HS-5 (cell line): ENCODE measurements around the gene PKD2L1.
"Not testable (repeated sequence)": the region's sequence is repeated elsewhere in the genome, so short reads cannot be mapped to it uniquely, and the experiment has no call there.

Source experiments
- DNase-seq: peaks from one replicate; pipeline ENCODE4 v3.0.0-alpha.2; 2012; ENCODE audit warnings: low read depth

PKD2L1 gene

DNA sequence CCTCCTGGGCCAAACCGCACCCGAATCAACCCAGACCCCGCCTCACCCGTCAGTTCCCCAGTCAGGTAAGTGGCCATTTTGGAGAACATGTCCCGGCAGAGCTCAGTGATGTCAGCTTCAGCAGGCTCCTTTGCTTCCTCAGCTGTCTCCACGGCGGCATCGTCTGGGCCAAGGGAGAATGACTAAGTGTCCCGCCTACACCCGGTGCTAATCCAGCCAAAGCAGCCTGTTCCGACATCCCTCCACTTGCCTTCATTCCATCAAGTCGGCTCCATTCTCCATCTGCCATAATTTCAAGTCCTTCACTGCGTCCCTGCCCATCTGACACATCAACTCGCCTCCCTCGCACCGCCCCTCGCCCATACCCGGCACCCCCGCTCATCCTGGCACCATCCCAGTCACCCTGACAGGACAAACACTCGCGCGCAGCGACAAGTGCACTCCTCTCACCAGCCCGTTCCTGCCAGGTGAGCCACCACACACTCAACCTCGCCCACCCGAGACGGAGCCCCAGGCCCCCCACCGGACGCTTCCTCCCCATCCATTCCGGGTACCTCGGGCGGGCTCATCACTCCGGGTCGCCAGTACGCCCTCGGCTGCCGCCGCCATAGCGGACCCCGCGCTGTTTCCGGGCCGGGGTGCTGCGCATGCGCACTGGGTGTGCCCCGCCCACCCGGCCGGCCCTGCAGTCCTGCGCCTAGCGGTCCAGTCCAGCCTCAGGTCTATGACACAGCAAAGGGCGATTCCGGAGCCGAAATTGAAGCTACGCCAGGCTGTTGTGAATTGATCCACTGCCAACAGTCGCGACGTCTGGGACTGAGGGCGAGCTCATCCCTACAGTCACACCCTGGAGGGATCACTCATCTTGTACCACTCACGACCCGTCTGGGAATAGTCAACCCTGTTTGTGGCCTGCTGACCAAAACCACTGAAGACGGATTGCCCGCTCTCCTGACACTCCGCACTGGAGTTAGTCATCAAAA is 43.7 kb downstream of the PKD2L1 start, which contains the start of gene BLOC1S2:
BLOC1S2 (minus strand) TSS at position 630 of the 983 bp plus-strand sequence; CDS start at position 609, 21 bp downstream.
- DNase-seq: peak; percentile 65

DNA sequence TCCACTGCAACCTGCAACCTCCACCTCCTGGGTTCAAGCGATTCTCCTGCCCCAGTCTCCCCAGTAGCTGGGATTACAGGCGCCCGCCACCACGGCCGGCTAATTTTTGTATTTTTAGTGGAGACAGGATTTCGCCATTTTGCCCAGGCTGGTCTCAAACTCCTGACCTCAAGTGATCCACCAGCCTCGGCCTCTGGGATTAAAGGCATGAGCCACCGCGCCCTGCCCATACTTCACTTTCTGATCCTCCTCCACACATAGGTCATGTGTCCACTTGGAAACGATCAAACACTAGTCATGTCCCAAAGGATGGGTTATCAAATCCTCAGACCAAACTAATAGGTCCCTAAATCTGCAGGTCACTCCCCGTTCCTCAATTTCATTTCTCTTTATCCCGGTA is 44.7 kb downstream of the PKD2L1 start:
- DNase-seq: not testable (repeated sequence)

DNA sequence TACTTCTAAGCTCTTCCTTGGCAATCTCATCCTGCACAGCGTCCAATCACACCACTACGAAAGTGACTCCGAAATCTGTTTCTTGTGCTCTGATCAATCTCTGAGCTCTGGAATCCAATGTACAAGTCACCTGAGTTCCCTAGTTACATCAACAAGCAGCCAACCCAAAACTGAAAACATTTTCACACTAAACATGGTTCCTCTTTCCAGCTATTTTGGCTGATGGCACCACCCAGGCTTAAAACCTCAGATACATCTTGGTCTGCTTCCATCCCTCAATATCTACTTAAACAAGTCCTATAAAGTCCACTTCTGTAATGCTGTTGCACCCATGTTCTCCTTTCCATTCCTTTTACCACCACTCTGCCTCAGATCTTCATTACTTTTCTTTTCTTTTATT is 47.1 kb downstream of the PKD2L1 start:
- no peak for DNase-seq

DNA sequence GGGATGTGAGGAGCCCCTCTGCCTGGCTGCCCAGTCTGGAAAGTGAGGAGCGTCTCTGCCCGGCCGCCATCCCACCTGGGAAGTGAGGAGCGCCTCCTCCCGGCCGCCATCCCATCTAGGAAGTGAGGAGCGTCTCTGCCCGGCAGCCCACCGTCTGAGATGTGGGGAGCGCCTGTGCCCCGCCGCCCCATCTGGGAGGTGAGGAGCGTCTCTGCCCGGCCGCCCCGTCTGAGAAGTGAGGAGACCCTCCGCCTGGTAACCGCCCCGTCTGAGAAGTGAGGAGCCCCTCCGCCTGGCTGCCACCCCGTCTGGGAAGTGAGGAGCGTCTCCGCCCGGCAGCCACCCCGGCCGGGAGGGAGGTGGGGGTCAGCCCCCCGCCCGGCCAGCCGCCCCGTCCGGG is 53.1 kb downstream of the PKD2L1 start:
- DNase-seq: not testable (repeated sequence)

GRCh38 chr10:100267239-100268104 is 62.6 kb downstream of the PKD2L1 start, which contains the start of gene CWF19L1:
Gene CWF19L1, minus strand, starts transcription at chr10:100267638. Its CDS starts 45 bp downstream, at chr10:100267593.
- DNase-seq: peak; percentile 58

GRCh38 chr10:100265821-100266485 is 64.1 kb downstream of the PKD2L1 start:
- no peak for DNase-seq

- DNase-seq: no peak
Measured at GRCh38 chr10:100254191-100254590, 75.8 kb downstream of the PKD2L1 start.

GRCh38 chr10:100253041-100253440 is 77.0 kb downstream of the PKD2L1 start:
- DNase-seq: no peak

DNA sequence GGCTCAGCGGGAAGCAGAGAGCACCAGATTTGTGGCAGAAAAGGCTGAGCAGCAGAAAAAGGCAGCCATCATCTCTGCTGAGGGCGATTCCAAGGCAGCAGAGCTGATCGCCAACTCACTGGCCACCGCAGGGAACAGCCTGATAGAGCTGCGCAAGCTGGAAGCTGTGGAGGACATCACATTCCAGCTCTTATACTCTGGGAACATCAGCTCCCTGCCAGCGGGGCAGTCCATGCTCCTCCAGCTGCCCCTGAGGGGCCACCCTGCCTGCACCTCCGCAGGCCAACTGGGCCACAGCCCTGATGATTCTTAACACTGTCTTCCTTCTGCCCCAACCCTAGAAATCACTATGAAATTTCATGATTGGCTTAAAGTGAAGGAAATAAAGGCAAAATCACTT is 81.2 kb downstream of the PKD2L1 start:
- DNase-seq: no peak

DNA sequence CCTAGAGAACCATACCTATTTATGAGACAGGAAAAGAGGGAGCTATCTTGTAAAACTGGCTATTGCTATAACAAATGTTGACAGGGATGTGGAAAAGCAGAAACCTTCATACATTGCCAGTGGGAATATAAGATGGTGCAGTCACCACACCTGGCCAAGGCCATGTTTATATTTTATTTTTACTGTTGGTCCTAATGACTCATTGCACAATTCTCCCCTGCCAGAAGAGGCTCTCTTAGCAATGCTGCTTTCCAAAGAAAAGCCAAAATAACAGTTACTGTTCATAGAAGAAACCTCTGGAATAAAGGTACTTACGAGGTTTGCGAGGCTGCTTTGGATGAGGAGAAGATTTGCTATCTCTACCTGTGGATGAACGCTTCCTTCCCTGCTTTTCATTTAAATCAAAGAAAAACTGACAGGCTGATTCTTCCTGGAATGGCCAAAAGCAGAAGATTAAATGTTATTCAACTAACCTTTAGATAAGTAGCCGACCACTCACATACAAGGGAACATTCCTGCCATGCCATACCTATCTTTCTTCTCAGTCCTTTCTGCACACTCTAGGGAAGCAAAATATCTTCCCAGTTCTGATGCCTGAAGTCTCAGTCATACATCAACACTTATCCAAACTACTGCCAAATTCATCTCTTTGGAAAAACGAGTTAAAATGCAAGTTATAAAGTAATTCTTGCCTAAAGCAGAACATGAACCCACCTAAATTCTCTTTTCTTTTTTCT is 84.4 kb downstream of the PKD2L1 start:
- DNase-seq: no peak

- no peak for DNase-seq
Measured at GRCh38 chr10:100239851-100240250, 90.2 kb downstream of the PKD2L1 start.

- no peak for DNase-seq
Measured at GRCh38 chr10:100238429-100238828, 91.6 kb downstream of the PKD2L1 start.
